Endothelial cell of umbilical vein (primary cell): Measurements from ENCODE around the gene IL32.

Source experiments
- EZH2 ChIP-seq: IDR thresholded peaks from 2 replicates; pipeline ENCODE4 v1.6.1; 2012; ENCODE audit warnings: borderline replicate concordance, low read depth, mild to moderate bottlenecking, moderate library complexity, low read length, inconsistent platforms; ENCODE audit not compliant: severe bottlenecking
- POLR2A ChIP-seq: IDR thresholded peaks from 2 replicates; pipeline ENCODE4 v1.6.1; 2012; ENCODE audit warnings: low read depth, mild to moderate bottlenecking, control low read depth, low read length
- POLR2AphosphoS5 ChIP-seq: IDR thresholded peaks from 2 replicates; pipeline ENCODE4 v1.6.1; 2012; ENCODE audit warnings: low read depth, mild to moderate bottlenecking, control low read depth, low read length, moderate library complexity; ENCODE audit not compliant: insufficient read depth

DNA sequence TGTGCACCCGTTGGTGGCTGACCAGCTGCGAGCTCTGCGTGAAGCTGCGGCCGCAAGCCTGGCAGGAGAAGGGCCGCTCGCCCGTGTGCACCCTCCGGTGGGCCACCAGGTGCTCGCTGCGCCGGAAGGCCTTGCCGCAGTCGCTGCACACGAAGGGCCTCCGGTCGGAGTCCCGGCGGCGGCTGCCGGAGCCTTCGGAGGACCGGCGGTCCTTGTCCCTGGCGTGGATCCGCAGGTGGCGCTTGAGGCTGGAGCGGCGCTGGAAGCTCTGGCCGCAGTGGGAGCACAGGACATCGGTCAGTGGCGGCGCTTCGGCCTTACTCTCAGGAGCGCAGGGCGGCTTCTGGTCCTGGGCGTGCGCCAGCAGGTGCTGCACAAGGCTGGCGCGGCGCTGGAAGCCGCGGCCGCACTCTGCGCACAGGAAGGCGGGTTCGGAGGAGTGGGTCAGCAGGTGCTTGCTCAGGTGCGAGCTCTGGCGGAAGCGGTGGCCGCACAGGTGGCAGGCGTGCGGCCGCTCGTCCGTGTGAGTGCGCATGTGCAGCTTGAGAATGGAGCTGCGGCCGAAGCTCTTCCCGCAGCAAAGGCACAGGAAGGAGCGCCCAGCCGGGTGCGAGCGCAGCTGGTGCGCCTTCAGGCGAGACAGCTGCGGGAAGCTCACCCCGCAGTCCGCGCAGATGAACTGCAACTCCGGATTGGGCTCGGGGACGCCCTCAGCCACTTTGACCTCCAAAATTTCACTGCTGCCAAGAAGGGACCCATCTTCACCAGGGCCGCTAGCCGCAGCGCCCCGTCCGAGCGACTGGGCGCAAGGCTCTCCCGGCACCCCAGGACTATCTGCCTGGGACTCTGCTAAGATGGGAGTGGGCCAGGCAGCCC, 24.5 kb downstream of the IL32 start:
- TF ChIP-seq POLR2AphosphoS5 (no peak), POLR2A (no peak), EZH2 (no peak)
